HCT116 (cell line): ENCODE results near the gene GFOD1. TPM values are rescaled to one million over a fixed set of nuclear protein-coding genes. Genes with fewer than 3 reads are reported as not detected.

Source experiments
- ATAC-seq: fragments of 200-7000 bp; cut with Tn5 transposase; 2 replicates; pipeline ENCODE4 v1.9.1; 2020; ENCODE audit warnings: mild to moderate bottlenecking, moderate library complexity
- BruUV-seq: library from RNA; stranded (reverse); fragments of 400-500 nt; replicated peaks from 2 replicates; lab custom pipeline; 2021; lab: Mats Ljungman, UMichigan
- CTCF ChIA-PET: fragments of 300-600 bp; sonication (Branson Sonifier 250); formaldehyde crosslinking; loops from one replicate; lab custom pipeline; 2021; ENCODE audit warnings: antibody characterized with exemption; lab: Charles Lee
- POLR2A ChIA-PET: fragments of 300-600, 350-600 bp; sonication (Branson Sonifier 250); formaldehyde crosslinking; loops from one replicate; lab custom pipeline; 2021; ENCODE audit warnings: antibody characterized with exemption; lab: Charles Lee
- RAD21 ChIA-PET, 2 experiments: fragments of 300-600 bp; sonication (Branson Sonifier 250); formaldehyde crosslinking; loops; one replicate each; lab custom pipeline; 2023; ENCODE audit warnings: low total read pairs in 2 of 2; ENCODE audit not compliant: uncharacterized antibody in 2 of 2, unreplicated experiment in 2 of 2, low non-redundant PET in 1 of 2; lab: Charles Lee
- DNase-seq: peaks from one replicate; pipeline ENCODE4 v3.0.0-alpha.2; 2010; ENCODE audit warnings: low read depth, low spot score
- H2AFZ ChIP-seq: fragments of 200-600 bp; shearing (Covaris generic), sonication (generic); 2 replicates; pipeline ENCODE4 v1.6.1; 2017; ENCODE audit warnings: low read depth, mixed run types, mixed read lengths, antibody characterized with exemption, low read length; ENCODE audit not compliant: poor library complexity, severe bottlenecking
- H3K27ac ChIP-seq: 2 replicates; pipeline ENCODE4 v1.5.1; 2012; ENCODE audit warnings: low read depth, low read length
- H3K27me3 ChIP-seq: fragments of 200-600 bp; sonication (generic); 2 replicates; pipeline ENCODE4 v1.6.1; 2016; ENCODE audit warnings: mixed run types, low read length, mixed read lengths; ENCODE audit not compliant: insufficient read depth
- H3K36me3 ChIP-seq, 2 experiments: fragments of 200-500 bp in 1 of 2; fragments of 200-600 bp in 1 of 2; sonication (Bioruptor generic) in 1 of 2; sonication (generic) in 1 of 2; 2 replicates each; pipeline versions ENCODE4 v1.5.1 to v1.6.1; 2014 to 2016; ENCODE audit warnings: low read length in 2 of 2, inconsistent platforms in 1 of 2, mixed read lengths in 1 of 2, mixed run types in 1 of 2; ENCODE audit not compliant: insufficient read depth in 2 of 2, control insufficient read depth in 1 of 2
- H3K4me1 ChIP-seq, 2 experiments: fragments of 200-600 bp in 1 of 2; sonication (generic) in 1 of 2; 2 replicates each; pipeline versions ENCODE4 v1.5.1 to v1.6.1; 2012 to 2017; ENCODE audit warnings: low read length in 2 of 2, inconsistent platforms in 1 of 2, mild to moderate bottlenecking in 1 of 2, mixed read lengths in 1 of 2, mixed run types in 1 of 2, moderate library complexity in 1 of 2; ENCODE audit not compliant: insufficient read depth in 2 of 2, control insufficient read depth in 1 of 2
- H3K4me2 ChIP-seq: fragments of 200-600 bp; sonication (generic); 2 replicates; pipeline ENCODE4 v1.6.1; 2017; ENCODE audit warnings: mixed run types, low read length, mixed read lengths
- H3K4me3 ChIP-seq, 2 experiments: fragments of 200-600 bp in 1 of 2; sonication (generic) in 1 of 2; replicated peaks in 1 of 2; 2 replicates each; pipeline ENCODE4 v1.5.1; 2011 to 2016; ENCODE audit warnings: low read length in 2 of 2, control low read depth in 1 of 2, low read depth in 1 of 2, mild to moderate bottlenecking in 1 of 2, mixed read lengths in 1 of 2, mixed run types in 1 of 2
- H3K79me2 ChIP-seq: fragments of 200-600 bp; sonication (generic); 2 replicates; pipeline ENCODE4 v1.6.1; 2017; ENCODE audit warnings: mild to moderate bottlenecking, mixed run types, low read length, moderate library complexity, mixed read lengths; ENCODE audit not compliant: insufficient read depth
- H3K9ac ChIP-seq: fragments of 200-600 bp; sonication (generic); 2 replicates; pipeline ENCODE4 v1.6.1; 2016; ENCODE audit warnings: low read length, mixed read lengths
- H3K9me2 ChIP-seq: fragments of 200-600 bp; sonication (generic), shearing (Covaris generic); 2 replicates; pipeline ENCODE4 v1.6.1; 2017; ENCODE audit warnings: mixed run types, mild to moderate bottlenecking, moderate library complexity; ENCODE audit not compliant: insufficient read depth
- H3K9me3 ChIP-seq, 2 experiments: fragments of 200-500 bp in 1 of 2; fragments of 200-600 bp in 1 of 2; sonication (Bioruptor generic) in 1 of 2; sonication (generic) in 1 of 2; 2 replicates each; pipeline ENCODE4 v1.6.1; 2014 to 2017; ENCODE audit warnings: low read length in 2 of 2, mixed read lengths in 2 of 2, inconsistent platforms in 1 of 2, low read depth in 1 of 2, mild to moderate bottlenecking in 1 of 2, mixed run types in 1 of 2, moderate library complexity in 1 of 2; ENCODE audit not compliant: control insufficient read depth in 1 of 2, insufficient read depth in 1 of 2
- H4K20me1 ChIP-seq: fragments of 200-600 bp; sonication (generic), shearing (Covaris generic); 2 replicates; pipeline ENCODE4 v1.6.1; 2017; ENCODE audit warnings: mixed run types, mild to moderate bottlenecking, moderate library complexity; ENCODE audit not compliant: insufficient read depth
- ATF3 ChIP-seq: IDR thresholded peaks from 2 replicates; pipeline ENCODE4 v1.6.1; 2012
- CEBPB ChIP-seq: IDR thresholded peaks from 2 replicates; pipeline ENCODE4 v1.6.1; 2012; ENCODE audit warnings: low read depth
- EGR1 ChIP-seq: IDR thresholded peaks from 2 replicates; pipeline ENCODE4 v1.6.1; 2012; ENCODE audit warnings: low read depth
- EZH2 ChIP-seq: fragments of 200-600 bp; sonication (generic); IDR thresholded peaks from 2 replicates; pipeline ENCODE4 v1.6.1; 2017; ENCODE audit warnings: antibody characterized with exemption, mixed run types
- EZH2phosphoT487 ChIP-seq: fragments of 200-600 bp; IDR thresholded peaks from 2 replicates; pipeline ENCODE4 v1.6.1; 2018; ENCODE audit warnings: antibody characterized with exemption, borderline replicate concordance
- FOSL1 ChIP-seq: IDR thresholded peaks from 2 replicates; pipeline ENCODE4 v1.6.1; 2012; ENCODE audit warnings: low read depth
- JUND ChIP-seq: IDR thresholded peaks from 2 replicates; pipeline ENCODE4 v1.6.1; 2012
- POLR2A ChIP-seq: IDR thresholded peaks from 2 replicates; pipeline ENCODE4 v1.7.0; 2011; ENCODE audit warnings: borderline replicate concordance; ENCODE audit not compliant: insufficient read depth, insufficient read length; ENCODE audit errors: extremely low read depth
- POLR2AphosphoS5 ChIP-seq: IDR thresholded peaks from 2 replicates; pipeline ENCODE4 v1.6.1; 2011; ENCODE audit warnings: mild to moderate bottlenecking, low read depth, low read length, moderate library complexity
- SRF ChIP-seq: IDR thresholded peaks from 2 replicates; pipeline ENCODE4 v1.6.1; 2012; ENCODE audit warnings: low read depth
- TCF7L2 ChIP-seq: IDR thresholded peaks from 2 replicates; pipeline ENCODE4 v1.7.0; 2011; ENCODE audit warnings: borderline replicate concordance, inconsistent platforms; ENCODE audit not compliant: insufficient read depth, insufficient read length; ENCODE audit errors: extremely low read depth
- YY1 ChIP-seq: IDR thresholded peaks from 2 replicates; pipeline ENCODE4 v1.6.1; 2011; ENCODE audit warnings: low read length, low read depth, moderate library complexity, mild to moderate bottlenecking; ENCODE audit not compliant: insufficient replicate concordance; ENCODE audit errors: extremely low read depth
- ZFX ChIP-seq: fragments of 450-650 bp; IDR thresholded peaks from 2 replicates; pipeline ENCODE4 v1.6.1; 2017
- ZNF274 ChIP-seq: fragments of 200-500 bp; sonication (Bioruptor generic); IDR thresholded peaks from 2 replicates; pipeline ENCODE4 v1.6.1; 2014; ENCODE audit warnings: mild to moderate bottlenecking, low read depth, low read length, inconsistent platforms
- intact Hi-C: fragments of 100-400 bp; cut with micrococcal nuclease; formaldehyde crosslinking; loops from 2 replicates; pipeline ENCODE4 v1.10.0; 2022
- total RNA-seq: library from RNA; stranded (reverse); gene quantifications from one replicate; pipeline ENCODE4 v1.2.1, GENCODE V29; 2021; ENCODE audit not compliant: unreplicated experiment
- TF ChIP-seq, protein P1 (sequence below): IDR thresholded peaks from 2 replicates; pipeline ENCODE4 v1.6.1; 2012; ENCODE audit warnings: low read depth
- TF ChIP-seq, protein P2 (sequence below): IDR thresholded peaks from 2 replicates; pipeline ENCODE4 v1.6.1; 2012

Gene GFOD1
- total RNA-seq, 1 experiment from 2014 or later: 3.8 TPM

DNA sequence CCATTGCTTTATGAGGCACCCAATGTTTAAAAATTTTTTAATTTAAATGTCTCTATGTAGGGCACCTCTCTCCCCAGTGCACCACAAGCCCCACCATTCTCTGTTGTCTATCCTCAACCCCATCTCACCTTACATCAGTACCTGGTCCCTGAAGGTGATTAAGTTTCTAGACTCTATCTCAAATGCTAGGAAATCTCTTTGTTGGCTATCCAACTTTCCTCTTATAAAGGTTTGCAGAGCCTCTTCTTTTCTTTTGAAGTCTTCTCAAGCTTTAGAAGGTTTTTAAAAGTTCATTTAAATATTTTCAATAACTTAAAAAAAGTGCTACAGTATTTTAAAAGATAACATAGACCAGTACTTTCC, 82.5 kb downstream of the GFOD1 start:
- no peak overlapping the region for H2AFZ ChIP-seq
- no peak overlapping the region for H3K9ac ChIP-seq
- DNase-seq (no peak), ATAC-seq (no peak)
- TF ChIP-seq JUND: no peak
- TF ChIP-seq POLR2A: no peak
- no peak for TF ChIP-seq YY1
- TF ChIP-seq POLR2AphosphoS5: no peak
- TF ChIP-seq EZH2phosphoT487: no peak
- TF ChIP-seq TCF7L2: no peak
- TF ChIP-seq CEBPB: no peak
- no peak for TF ChIP-seq ZNF274
- no peak for TF ChIP-seq FOSL1
- no peak for TF ChIP-seq EZH2
- no peak for TF ChIP-seq ZFX
- no peaks in the 10 kb centered on the region for H3K36me3 ChIP-seq
- CTCF ChIA-PET: no interaction called here
- RAD21 ChIA-PET: no interaction called here
- no peak overlapping the region for H3K4me3 ChIP-seq
- no peaks in the 10 kb centered on the region for H4K20me1 ChIP-seq
- peaks cover 12 to 27% of the 10 kb centered on the region in 2 experiments for H3K4me1 ChIP-seq
- H3K9me2 ChIP-seq: no peaks in the 10 kb centered on the region
- no peaks in the 10 kb centered on the region for H3K79me2 ChIP-seq
- H3K27ac ChIP-seq: no peak overlapping the region
- H3K27me3 ChIP-seq: no peaks in the 10 kb centered on the region
- H3K9me3 ChIP-seq: no peaks in the 10 kb centered on the region
- POLR2A ChIA-PET: no interaction called here
- no peak overlapping the region for H3K4me2 ChIP-seq
- no TSS peak for BruUV-seq
- intact Hi-C loops: no loop called here

GRCh38 chr6:13404228-13404891, 83.0 kb downstream of the GFOD1 start:
- BruUV-seq: no TSS peak
- POLR2A ChIA-PET: no interaction called here
- CTCF ChIA-PET: no interaction called here
- H3K4me3 ChIP-seq: no peak overlapping the region
- peak overlapping the region; percentile 14; the same call in 1 of the 2 replicates for H3K4me2 ChIP-seq
- H3K9me2 ChIP-seq: no peaks in the 10 kb centered on the region
- H3K27ac ChIP-seq: no peak overlapping the region
- H3K9ac ChIP-seq: no peak overlapping the region
- H3K79me2 ChIP-seq: no peaks in the 10 kb centered on the region
- no peaks in the 10 kb centered on the region for H3K9me3 ChIP-seq
- H2AFZ ChIP-seq: no peak overlapping the region
- no peaks in the 10 kb centered on the region for H4K20me1 ChIP-seq
- intact Hi-C loops: no loop called here
- RAD21 ChIA-PET: no interaction called here
- H3K4me1 ChIP-seq: peaks cover 12 to 27% of the 10 kb centered on the region in 2 experiments
- no peak for DNase-seq
- H3K36me3 ChIP-seq: no peaks in the 10 kb centered on the region
- ATAC-seq: no peak
- no peaks in the 10 kb centered on the region for H3K27me3 ChIP-seq
- TF ChIP-seq POLR2A: no peak
- TF ChIP-seq JUND: no peak
- TF ChIP-seq EZH2phosphoT487: no peak
- TF ChIP-seq ZNF274: no peak
- TF ChIP-seq, protein P1, sequence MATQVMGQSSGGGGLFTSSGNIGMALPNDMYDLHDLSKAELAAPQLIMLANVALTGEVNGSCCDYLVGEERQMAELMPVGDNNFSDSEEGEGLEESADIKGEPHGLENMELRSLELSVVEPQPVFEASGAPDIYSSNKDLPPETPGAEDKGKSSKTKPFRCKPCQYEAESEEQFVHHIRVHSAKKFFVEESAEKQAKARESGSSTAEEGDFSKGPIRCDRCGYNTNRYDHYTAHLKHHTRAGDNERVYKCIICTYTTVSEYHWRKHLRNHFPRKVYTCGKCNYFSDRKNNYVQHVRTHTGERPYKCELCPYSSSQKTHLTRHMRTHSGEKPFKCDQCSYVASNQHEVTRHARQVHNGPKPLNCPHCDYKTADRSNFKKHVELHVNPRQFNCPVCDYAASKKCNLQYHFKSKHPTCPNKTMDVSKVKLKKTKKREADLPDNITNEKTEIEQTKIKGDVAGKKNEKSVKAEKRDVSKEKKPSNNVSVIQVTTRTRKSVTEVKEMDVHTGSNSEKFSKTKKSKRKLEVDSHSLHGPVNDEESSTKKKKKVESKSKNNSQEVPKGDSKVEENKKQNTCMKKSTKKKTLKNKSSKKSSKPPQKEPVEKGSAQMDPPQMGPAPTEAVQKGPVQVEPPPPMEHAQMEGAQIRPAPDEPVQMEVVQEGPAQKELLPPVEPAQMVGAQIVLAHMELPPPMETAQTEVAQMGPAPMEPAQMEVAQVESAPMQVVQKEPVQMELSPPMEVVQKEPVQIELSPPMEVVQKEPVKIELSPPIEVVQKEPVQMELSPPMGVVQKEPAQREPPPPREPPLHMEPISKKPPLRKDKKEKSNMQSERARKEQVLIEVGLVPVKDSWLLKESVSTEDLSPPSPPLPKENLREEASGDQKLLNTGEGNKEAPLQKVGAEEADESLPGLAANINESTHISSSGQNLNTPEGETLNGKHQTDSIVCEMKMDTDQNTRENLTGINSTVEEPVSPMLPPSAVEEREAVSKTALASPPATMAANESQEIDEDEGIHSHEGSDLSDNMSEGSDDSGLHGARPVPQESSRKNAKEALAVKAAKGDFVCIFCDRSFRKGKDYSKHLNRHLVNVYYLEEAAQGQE: no peak
- no peak for TF ChIP-seq ATF3
- no peak for TF ChIP-seq TCF7L2
- TF ChIP-seq ZFX: no peak
- TF ChIP-seq YY1: no peak
- TF ChIP-seq EGR1: no peak
- no peak for TF ChIP-seq SRF
- TF ChIP-seq, protein P2, sequence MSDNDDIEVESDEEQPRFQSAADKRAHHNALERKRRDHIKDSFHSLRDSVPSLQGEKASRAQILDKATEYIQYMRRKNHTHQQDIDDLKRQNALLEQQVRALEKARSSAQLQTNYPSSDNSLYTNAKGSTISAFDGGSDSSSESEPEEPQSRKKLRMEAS: no peak
